H1 (cell line): ENCODE measurements around the gene NPIPB6. TPM values are rescaled to one million over a fixed set of nuclear protein-coding genes. Genes with fewer than 3 reads are reported as not detected.
A peak's percentile ranks its signal among the peaks of the same experiment; 100 is the strongest.

Source experiments
- CTCF ChIA-PET: fragments of 300-600 bp; sonication (Branson Sonifier 250); formaldehyde crosslinking; loops from one replicate; lab custom pipeline; 2021; ENCODE audit not compliant: partially characterized antibody; lab: Charles Lee
- POLR2A ChIA-PET: fragments of 300-600 bp; sonication (Branson Sonifier 250); formaldehyde crosslinking; loops from one replicate; lab custom pipeline; 2021; ENCODE audit warnings: inconsistent platforms; ENCODE audit not compliant: partially characterized antibody; lab: Charles Lee
- DNase-seq, 2 experiments: peaks; one replicate each; pipeline versions ENCODE4 v3.0.0 to v3.0.0-alpha.2; 2010 to 2022; ENCODE audit warnings: low spot score in 2 of 2, low read depth in 1 of 2, mixed read lengths in 1 of 2
- FAIRE-seq: peaks from 2 replicates; lab custom pipeline; 2011; peaks lifted over from hg19 to GRCh38; lab: Jason Lieb, UNC
- H2AFZ ChIP-seq: 2 replicates; pipeline ENCODE4 v1.8.1; 2012; ENCODE audit warnings: low read length, inconsistent platforms
- H2AK5ac ChIP-seq: 2 replicates; pipeline ENCODE4 v1.6.1; 2013; ENCODE audit warnings: low read depth, low read length
- H2BK120ac ChIP-seq: replicated peaks from 2 replicates; pipeline ENCODE3; 2013; ENCODE audit warnings: low read depth, low read length, inconsistent platforms
- H2BK12ac ChIP-seq: 2 replicates; pipeline ENCODE4 v1.6.1; 2013; ENCODE audit warnings: low read depth, low read length
- H2BK15ac ChIP-seq: 2 replicates; pipeline ENCODE4 v1.6.1; 2013; ENCODE audit warnings: low read length
- H2BK20ac ChIP-seq: 2 replicates; pipeline ENCODE4 v1.6.1; 2013; ENCODE audit warnings: low read length
- H2BK5ac ChIP-seq: 2 replicates; pipeline ENCODE4 v1.6.1; 2013; ENCODE audit warnings: low read depth, low read length
- H3K14ac ChIP-seq: 2 replicates; pipeline ENCODE4 v1.6.1; 2013; ENCODE audit warnings: inconsistent platforms; ENCODE audit not compliant: insufficient read length
- H3K18ac ChIP-seq: 2 replicates; pipeline ENCODE4 v1.6.1; 2013; ENCODE audit warnings: low read length; ENCODE audit errors: extremely low read depth
- H3K23ac ChIP-seq: 2 replicates; pipeline ENCODE4 v1.6.1; 2013; ENCODE audit warnings: inconsistent platforms; ENCODE audit not compliant: insufficient read length
- H3K23me2 ChIP-seq: 2 replicates; pipeline ENCODE4 v1.6.1; 2013; ENCODE audit warnings: low read depth, low read length
- H3K27ac ChIP-seq: 2 replicates; pipeline ENCODE4 v1.6.1; 2011; ENCODE audit warnings: low read depth, low read length, inconsistent platforms
- H3K27me3 ChIP-seq, 4 experiments: replicated peaks in 1 of 4; 1 replicate in 1 of 4; 2 replicates in 3 of 4; pipeline versions ENCODE4 v1.6.1 to v1.8.1; 2011 to 2013; ENCODE audit warnings: low read length in 3 of 4, mild to moderate bottlenecking in 3 of 4, inconsistent platforms in 2 of 4, mixed read lengths in 2 of 4, moderate library complexity in 1 of 4; ENCODE audit not compliant: control insufficient read depth in 3 of 4, insufficient read depth in 3 of 4; ENCODE audit errors: extremely low read depth in 1 of 4
- H3K36me3 ChIP-seq, 4 experiments: 2 replicates each; pipeline versions ENCODE4 v1.6.1 to v1.8.1; 2011 to 2013; ENCODE audit warnings: mild to moderate bottlenecking in 4 of 4, low read length in 3 of 4, moderate library complexity in 2 of 4, control low read depth in 1 of 4, inconsistent platforms in 1 of 4; ENCODE audit not compliant: insufficient read depth in 4 of 4, control insufficient read depth in 2 of 4
- H3K4ac ChIP-seq: replicated peaks from 2 replicates; pipeline ENCODE3; 2013; ENCODE audit warnings: low read length, low read depth, mixed read lengths, inconsistent platforms; ENCODE audit not compliant: insufficient read length
- H3K4me1 ChIP-seq, 4 experiments: replicated peaks in 1 of 4; 1 replicate in 1 of 4; 2 replicates in 3 of 4; pipeline versions ENCODE4 v1.6.1 to v1.8.1; 2011 to 2013; ENCODE audit warnings: low read length in 3 of 4, inconsistent platforms in 2 of 4, mixed read lengths in 1 of 4; ENCODE audit not compliant: insufficient read depth in 4 of 4, control insufficient read depth in 3 of 4
- H3K4me2 ChIP-seq, 2 experiments: 2 replicates each; pipeline versions ENCODE4 v1.6.1 to v1.8.1; 2011 to 2013; ENCODE audit warnings: low read depth in 2 of 2, low read length in 2 of 2, control low read depth in 1 of 2, inconsistent platforms in 1 of 2, mild to moderate bottlenecking in 1 of 2; ENCODE audit not compliant: insufficient read depth in 1 of 2
- H3K4me3 ChIP-seq, 4 experiments: fragments of 200-600, 300-600 bp in 1 of 4; sonication (generic), shearing (Covaris generic), sonication (Bioruptor Twin) in 1 of 4; 2 replicates each; pipeline versions ENCODE4 v1.5.1 to v1.8.1; 2011 to 2016; ENCODE audit warnings: low read length in 4 of 4, low read depth in 3 of 4, control low read depth in 2 of 4, inconsistent platforms in 2 of 4, mild to moderate bottlenecking in 2 of 4, mixed read lengths in 1 of 4, moderate library complexity in 1 of 4; ENCODE audit not compliant: insufficient read depth in 2 of 4; ENCODE audit errors: extremely low read depth in 1 of 4
- H3K56ac ChIP-seq: replicated peaks from 2 replicates; pipeline ENCODE3; 2013; ENCODE audit warnings: low read depth, mild to moderate bottlenecking, mixed read lengths, low read length, inconsistent platforms; ENCODE audit not compliant: insufficient read length
- H3K79me1 ChIP-seq: 2 replicates; pipeline ENCODE4 v1.6.1; 2013; ENCODE audit warnings: low read depth, low read length, control low read depth
- H3K79me2 ChIP-seq, 2 experiments: 2 replicates each; pipeline versions ENCODE4 v1.6.1 to v1.8.1; 2012 to 2013; ENCODE audit warnings: low read length in 2 of 2, mild to moderate bottlenecking in 2 of 2, inconsistent platforms in 1 of 2; ENCODE audit not compliant: insufficient read depth in 2 of 2, control insufficient read depth in 1 of 2
- H3K9ac ChIP-seq, 4 experiments: replicated peaks in 1 of 4; 1 replicate in 1 of 4; 2 replicates in 3 of 4; pipeline versions ENCODE4 v1.6.1 to v1.8.1; 2011 to 2013; ENCODE audit warnings: low read depth in 3 of 4, low read length in 3 of 4, control low read depth in 2 of 4, mild to moderate bottlenecking in 2 of 4, moderate library complexity in 2 of 4, inconsistent platforms in 1 of 4; ENCODE audit errors: extremely low read depth in 1 of 4
- H3K9me3 ChIP-seq, 2 experiments: 2 replicates each; pipeline versions ENCODE4 v1.6.1 to v1.8.1; 2012 to 2013; ENCODE audit warnings: mild to moderate bottlenecking in 2 of 2, moderate library complexity in 2 of 2, control low read depth in 1 of 2, inconsistent platforms in 1 of 2, low read depth in 1 of 2, low read length in 1 of 2, mixed read lengths in 1 of 2; ENCODE audit not compliant: insufficient read depth in 2 of 2
- H4K20me1 ChIP-seq, 2 experiments: replicated peaks in 1 of 2; 2 replicates each; pipeline versions ENCODE3 to v1.8.1; 2011 to 2013; ENCODE audit warnings: inconsistent platforms in 2 of 2, low read length in 2 of 2, mild to moderate bottlenecking in 1 of 2; ENCODE audit not compliant: insufficient read depth in 2 of 2, control insufficient read depth in 1 of 2
- H4K5ac ChIP-seq: 2 replicates; pipeline ENCODE4 v1.6.1; 2013; ENCODE audit warnings: low read length, low read depth, mixed read lengths, inconsistent platforms; ENCODE audit not compliant: insufficient read length
- H4K8ac ChIP-seq: 2 replicates; pipeline ENCODE4 v1.8.0; 2013; ENCODE audit warnings: mild to moderate bottlenecking, moderate library complexity, low read length, inconsistent platforms; ENCODE audit not compliant: insufficient read depth; ENCODE audit errors: extremely low read depth
- H4K91ac ChIP-seq: replicated peaks from 2 replicates; pipeline ENCODE3; 2013; ENCODE audit warnings: low read length, mixed read lengths, inconsistent platforms; ENCODE audit not compliant: insufficient read length
- ATF3 ChIP-seq: IDR thresholded peaks from 2 replicates; pipeline ENCODE4 v1.6.1; 2011; ENCODE audit warnings: low read depth, mild to moderate bottlenecking, low read length; ENCODE audit not compliant: insufficient read depth
- CEBPB ChIP-seq: IDR thresholded peaks from 2 replicates; pipeline ENCODE4 v1.6.1; 2012; ENCODE audit warnings: low read depth, low read length
- EZH2 ChIP-seq: fragments of 200-600 bp; sonication (generic); IDR thresholded peaks from 2 replicates; pipeline ENCODE4 v1.7.1; 2012; ENCODE audit warnings: low read depth, mild to moderate bottlenecking, moderate library complexity, low read length, inconsistent platforms; ENCODE audit not compliant: severe bottlenecking
- HDAC2 ChIP-seq, 2 experiments: fragments of 300-600 bp in 1 of 2; sonication (generic) in 1 of 2; IDR thresholded peaks; 2 replicates each; pipeline ENCODE4 v1.6.1; 2011 to 2012; ENCODE audit warnings: low read depth in 2 of 2, low read length in 2 of 2, mild to moderate bottlenecking in 2 of 2, moderate library complexity in 2 of 2, borderline replicate concordance in 1 of 2, inconsistent platforms in 1 of 2
- JUN ChIP-seq: IDR thresholded peaks from 2 replicates; pipeline ENCODE4 v1.6.1; 2011; ENCODE audit warnings: low read depth, mild to moderate bottlenecking, improper control_type of control experiment, low read length
- KDM1A ChIP-seq: fragments of 200-600, 300-600 bp; sonication (generic); IDR thresholded peaks from 2 replicates; pipeline ENCODE4 v1.7.1; 2016; ENCODE audit warnings: mild to moderate bottlenecking, low read length, borderline replicate concordance
- MAX ChIP-seq: IDR thresholded peaks from 2 replicates; pipeline ENCODE4 v1.6.1; 2012; ENCODE audit warnings: inconsistent platforms
- RBBP5 ChIP-seq: IDR thresholded peaks from 2 replicates; pipeline ENCODE4 v1.7.1; 2012; ENCODE audit warnings: low read depth, mild to moderate bottlenecking, inconsistent platforms, low read length, moderate library complexity, borderline replicate concordance
- SIX5 ChIP-seq: IDR thresholded peaks from 2 replicates; pipeline ENCODE4 v1.6.1; 2011; ENCODE audit warnings: mild to moderate bottlenecking, low read depth, low read length
- WGBS, 2 experiments: shearing (Covaris generic) in 1 of 2; methylation state at CpG; one replicate each; pipeline versions ENCODE4 v1.1.6 to v1.1.7; 2013 to 2015; ENCODE audit warnings: low lambda C conversion rate in 2 of 2, mixed read lengths in 2 of 2, inconsistent platforms in 1 of 2, low coverage in 1 of 2, missing lambda C conversion rate in 1 of 2; ENCODE audit not compliant: insufficient replicate concordance in 2 of 2, insufficient coverage in 1 of 2, insufficient read length in 1 of 2; ENCODE audit errors: extremely low coverage in 1 of 2, missing lambda C conversion rate in 1 of 2; 5-methylcytosine and 5-hydroxymethylcytosine counted together
- polyA plus RNA-seq, 7 experiments: library from polyadenylated mRNA; depleted of rRNA in 3 of 7; stranded (reverse) in 5 of 7; unstranded in 2 of 7; fragments of >200 nt in 5 of 7; fragments of 200-250 nt in 2 of 7; gene quantifications; 1 replicate in 5 of 7; 2 replicates in 1 of 7; 4 replicates in 1 of 7; pipeline versions ENCODE4 v1.2.1 to v1.2.3, GENCODE V29; 2011 to 2013; ENCODE audit warnings: missing spikeins in 2 of 7, mixed read lengths in 2 of 7
- total RNA-seq: library from RNA; stranded (reverse); fragmentation: NEBNext Ultra II Directional; extraction: Animal tissue kit (Norgen Biotek cat#: 25700); gene quantifications from 2 replicates; pipeline ENCODE4 v1.2.1, GENCODE V29; 2021

Gene NPIPB6
- total and polyA plus RNA-seq, 2 of the 8 experiments (the other 6 are each of a cell fraction or from before 2014, with no cell fraction given), result 0.83 to 1.9 TPM

- Histone ChIP-seq H2BK5ac (no peak overlapping the region; the same call in 1 of the 2 replicates), H3K23ac (no peak overlapping the region)
- POLR2A ChIA-PET, result interaction anchor here (0.9 to 2.0 kb wide), 3 partner anchors 19 to 38 kb away, joined by 3 to 10 read pairs (median 6); no protein-coding TSS in a partner anchor
These were observed 47.3 kb downstream of the NPIPB6 start for GRCh38 chr16:28316054-28316453.

More at GRCh38 chr16:28316054-28316453, 47.3 kb downstream of the NPIPB6 start:
- Histone ChIP-seq H3K18ac (peak overlapping the region; percentile 48; the same call in 1 of the 2 replicates), H3K27ac (no peak overlapping the region), H3K14ac (no peak overlapping the region), H3K79me1 (peaks cover 20% of the 10 kb centered on the region), H2BK15ac (no peak overlapping the region), H3K4me1 (no peaks in the 10 kb centered on the region), H3K23me2 (no peaks in the 10 kb centered on the region), H2AFZ (no peak overlapping the region), H3K79me2 (peaks cover 0 to 5% of the 10 kb centered on the region in 2 experiments; a peak in 1 of 4 replicates), H3K27me3 (no peaks in the 10 kb centered on the region)
- FAIRE-seq, result no peak
- 0 out of 2 replicates have a peak, but pooled peaks have one; percentile 23 for TF ChIP-seq MAX
- TF ChIP-seq CEBPB, result peak; percentile 81
- peak; percentile 49; the same call in 1 of the 2 replicates for TF ChIP-seq ATF3
- no peak for TF ChIP-seq EZH2
- TF ChIP-seq JUN, result no peak
- TF ChIP-seq SIX5, result no peak
- TF ChIP-seq RBBP5, result no peak
- TF ChIP-seq KDM1A, result no peak
- no peak for TF ChIP-seq HDAC2 (IDR thresholded peaks at IDR 0.05; ENCODE audit: borderline replicate concordance in 1 of 2, low read depth in 2 of 2, low read length in 2 of 2)
- TF ChIP-seq, all 59 proteins: peak for 3
- no peak for DNase-seq
- CTCF ChIA-PET, result interaction anchor here (1.1 to 6.5 kb wide), 8 partner anchors 11 to 38 kb away, joined by 3 to 152 read pairs (median 10); no protein-coding TSS in a partner anchor
- H2BK120ac ChIP-seq, result no peak overlapping the region
- no peak overlapping the region for H2BK20ac ChIP-seq
- H3K9ac ChIP-seq, result no peak overlapping the region
- H3K36me3 ChIP-seq, result peaks cover 0 to 23% (median 10%) of the 10 kb centered on the region in 4 experiments; a peak in 6 of 8 replicates
- H3K4ac ChIP-seq, result no peak overlapping the region
- H4K5ac ChIP-seq, result no peak overlapping the region
- 94% methylated on average over 6 of the region's 6 CpGs; no CpG with 5 or more reads in 1 of the 2 experiments for WGBS, 2 experiments
- H3K4me2 ChIP-seq, result no peak overlapping the region
- H3K56ac ChIP-seq, result no peak overlapping the region
- H3K9me3 ChIP-seq, result no peaks in the 10 kb centered on the region
- H4K20me1 ChIP-seq, result peaks cover 13 to 28% of the 10 kb centered on the region in 2 experiments
- no peak overlapping the region for H2BK12ac ChIP-seq
- 0 out of 2 replicates have a peak overlapping the region, but pooled peaks have one; percentile 28 for H2AK5ac ChIP-seq
- no peak overlapping the region for H3K4me3 ChIP-seq
- no peak overlapping the region for H4K8ac ChIP-seq
- no peak overlapping the region for H4K91ac ChIP-seq
